ENCODE data around the gene MAN2B2.

GRCh38 chr4:6662591-6662990 lies 87.6 kb downstream of the MAN2B2 start:
- TF ChIP-seq CTCF (IDR thresholded peaks at IDR 0.05) (no peak), POLR2A (IDR thresholded peaks at IDR 0.05) (no peak)

Measured in lower leg skin (tissue), 3 donors.